HG02884 (cell line): Measurements from ENCODE around the gene MAP3K7CL.
"Not testable (repeated sequence)": the region's sequence is repeated elsewhere in the genome, so short reads cannot be mapped to it uniquely, and the experiment has no call there.

ENCODE experiments used
- ATAC-seq: cut with Tn5 transposase; IDR thresholded peaks from one replicate; pipeline ENCODE4 v1.9.1; 2021; ENCODE audit warnings: mild to moderate bottlenecking, moderate library complexity; ENCODE audit not compliant: unreplicated experiment

MAP3K7CL gene

GRCh38 chr21:29133241-29133640 is 2.8 kb downstream of the MAP3K7CL start:
- no peak for ATAC-seq

DNA sequence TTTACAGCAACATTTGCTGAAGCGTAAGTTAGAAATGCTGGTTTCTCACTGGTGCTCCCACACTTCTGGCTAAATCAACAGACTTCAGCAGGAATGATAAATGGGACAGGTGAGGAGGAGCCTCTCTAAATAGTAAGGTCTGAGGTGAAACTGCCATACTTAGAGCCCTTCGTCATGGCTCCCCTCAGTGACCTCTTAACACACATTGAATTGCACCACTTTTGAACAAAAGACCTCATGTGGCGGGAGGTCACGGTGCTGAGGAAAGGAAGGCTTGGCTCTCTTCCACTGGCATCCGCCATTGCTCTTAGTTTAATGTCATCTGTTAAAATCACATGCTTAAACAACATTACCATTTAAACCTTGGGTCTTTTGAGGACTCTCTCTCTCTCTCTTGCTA is 3.4 kb downstream of the MAP3K7CL start:
- ATAC-seq = no peak

GRCh38 chr21:29135481-29135880 is 5.0 kb downstream of the MAP3K7CL start:
- ATAC-seq = no peak

GRCh38 chr21:29136033-29136432 is 5.6 kb downstream of the MAP3K7CL start:
- no peak for ATAC-seq

DNA sequence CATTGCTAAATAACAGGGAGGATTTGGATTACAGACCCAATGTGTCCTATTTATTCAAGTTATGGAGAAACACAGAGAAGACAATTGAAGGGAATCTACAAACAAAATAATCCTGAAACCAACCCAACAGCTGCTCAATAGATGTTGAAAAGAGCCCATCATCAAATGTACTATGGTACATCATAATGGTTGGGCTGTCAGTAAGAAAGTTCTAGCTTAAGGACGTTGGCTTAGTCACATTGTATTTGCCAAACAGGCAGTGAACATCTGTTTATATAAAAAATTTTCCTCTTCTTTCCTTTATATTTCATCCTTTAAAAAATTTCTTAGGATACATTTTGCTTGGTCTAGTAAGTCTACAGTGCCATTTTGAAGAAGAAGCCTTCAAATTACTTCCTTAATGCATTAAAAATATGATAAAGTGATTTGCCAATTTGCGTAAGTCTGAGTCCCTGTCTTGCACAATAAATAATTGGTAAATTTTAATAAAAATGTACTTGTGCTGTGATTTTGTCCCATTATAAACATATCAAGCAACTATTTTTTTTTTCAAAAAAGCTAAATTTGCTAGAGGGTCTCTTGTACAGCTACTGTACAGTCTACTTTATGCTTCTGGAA is 14.4 kb downstream of the MAP3K7CL start:
- no peak for ATAC-seq

DNA sequence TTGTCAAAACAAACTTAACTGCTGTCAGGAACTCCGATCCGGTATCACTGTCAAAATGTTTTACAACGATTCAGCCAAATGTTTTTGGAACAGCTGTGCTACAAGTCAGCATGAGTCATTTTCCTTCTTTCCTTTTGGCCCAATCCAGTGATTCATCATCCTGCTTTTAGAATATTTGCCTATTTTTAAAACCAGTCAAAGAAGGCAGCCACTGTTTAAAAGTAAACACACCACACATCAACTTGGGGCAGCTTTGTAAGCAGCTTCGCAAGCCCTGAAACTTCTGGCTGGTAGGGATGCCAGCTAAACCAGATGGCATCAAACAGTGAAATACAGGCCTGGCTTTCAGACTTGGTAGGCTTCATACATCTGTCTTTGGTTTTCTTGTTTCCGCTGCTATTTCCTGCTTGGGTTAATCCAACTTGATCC is 14.9 kb downstream of the MAP3K7CL start:
- no peak for ATAC-seq

DNA sequence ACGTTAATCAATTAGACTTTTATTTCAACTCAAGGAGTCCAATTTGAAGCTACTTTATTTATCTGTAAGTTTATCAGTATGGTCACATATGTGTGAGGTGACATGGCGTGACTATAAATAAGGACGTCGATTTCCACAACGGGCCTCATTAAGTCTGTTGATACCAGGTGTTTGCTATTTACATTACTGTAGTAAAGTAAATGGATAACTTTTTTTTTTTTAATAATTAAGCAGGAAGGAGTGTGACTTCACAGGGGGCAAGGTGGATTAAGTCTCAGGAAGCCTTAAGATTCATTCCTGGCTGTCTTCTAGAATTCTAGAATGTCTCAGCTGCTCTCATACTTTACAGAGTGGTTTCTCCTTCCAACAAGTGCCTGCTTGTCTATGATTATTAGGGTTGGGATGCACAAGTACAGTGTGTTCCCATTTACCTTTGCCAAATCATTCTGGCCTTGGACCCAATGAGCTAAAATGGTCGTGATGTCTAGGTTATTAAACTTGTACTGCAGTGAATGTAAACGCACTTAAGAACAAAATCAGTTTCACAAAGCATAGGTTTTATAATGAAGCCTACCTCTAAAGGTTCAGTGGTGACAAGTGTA is 15.5 kb downstream of the MAP3K7CL start:
- no peak for ATAC-seq

GRCh38 chr21:29146726-29147125 is 16.3 kb downstream of the MAP3K7CL start:
- no peak for ATAC-seq

DNA sequence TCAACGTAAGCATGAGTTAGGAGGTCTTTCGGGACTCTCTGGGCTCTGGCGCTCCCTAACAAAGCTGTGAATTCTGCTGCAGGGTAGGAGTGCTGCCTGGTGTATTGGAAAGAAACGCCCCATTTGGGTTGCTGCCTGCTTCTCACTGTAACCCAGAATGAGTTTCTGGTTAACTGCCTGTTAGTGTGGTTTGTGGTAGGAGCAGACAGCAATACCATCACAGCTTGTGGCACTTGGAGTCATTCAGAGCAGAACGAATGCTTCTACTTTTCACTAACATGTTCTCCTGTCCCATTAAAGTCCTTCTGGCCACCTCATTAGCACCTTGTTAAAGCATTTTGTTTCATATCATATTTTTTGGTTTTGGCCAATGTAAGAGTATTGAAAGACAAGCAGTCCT is 18.1 kb downstream of the MAP3K7CL start:
- ATAC-seq = peak; percentile 44

DNA sequence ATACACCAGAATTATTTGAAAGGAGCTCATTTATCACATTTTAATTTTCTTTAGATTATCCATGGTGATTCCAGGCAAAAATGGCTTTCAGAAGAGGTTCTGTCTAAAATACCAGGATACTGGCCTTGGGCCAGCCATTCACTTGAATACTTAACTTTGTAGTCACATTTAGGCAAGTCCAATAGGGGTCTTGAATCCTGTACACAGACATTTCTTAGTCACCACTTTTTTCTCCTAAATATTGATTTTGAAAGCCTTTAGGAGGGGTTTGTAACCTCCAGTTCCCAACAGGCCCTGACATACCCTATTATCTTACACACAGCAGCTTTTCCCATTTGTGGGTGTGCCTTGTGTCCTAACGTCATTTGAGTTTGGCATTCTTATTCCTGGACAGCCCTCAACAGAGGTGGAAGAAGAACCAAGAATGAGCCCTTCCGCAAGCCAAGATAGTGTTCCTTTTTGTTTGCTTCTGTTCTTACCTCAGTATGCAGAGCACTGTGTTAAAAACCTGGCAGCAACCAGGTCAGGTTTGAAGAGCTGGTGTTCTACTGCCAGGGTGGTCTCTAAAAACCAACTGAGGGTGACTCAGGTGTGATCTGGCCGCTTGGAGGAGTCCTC is 19.5 kb downstream of the MAP3K7CL start:
- no peak for ATAC-seq

DNA sequence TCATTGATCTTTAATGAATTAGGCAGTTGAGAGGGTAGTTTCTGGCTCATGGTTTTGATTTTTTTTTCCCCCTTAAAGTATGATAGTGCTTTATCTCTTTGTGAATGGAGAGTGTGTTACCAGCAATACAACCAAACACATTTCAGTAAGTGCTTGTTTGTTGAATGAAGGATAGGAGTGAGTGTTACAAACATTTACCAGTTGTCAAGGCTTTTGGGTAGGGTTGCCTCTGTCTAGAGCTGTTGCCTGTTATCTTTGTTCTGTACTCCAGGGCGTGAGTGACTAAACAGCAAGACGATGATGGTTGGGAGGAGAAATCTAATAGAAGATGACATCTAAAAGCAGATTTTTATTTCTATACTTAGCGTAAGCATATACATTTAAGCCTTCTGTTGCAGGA is 21.5 kb downstream of the MAP3K7CL start:
- no peak for ATAC-seq

DNA sequence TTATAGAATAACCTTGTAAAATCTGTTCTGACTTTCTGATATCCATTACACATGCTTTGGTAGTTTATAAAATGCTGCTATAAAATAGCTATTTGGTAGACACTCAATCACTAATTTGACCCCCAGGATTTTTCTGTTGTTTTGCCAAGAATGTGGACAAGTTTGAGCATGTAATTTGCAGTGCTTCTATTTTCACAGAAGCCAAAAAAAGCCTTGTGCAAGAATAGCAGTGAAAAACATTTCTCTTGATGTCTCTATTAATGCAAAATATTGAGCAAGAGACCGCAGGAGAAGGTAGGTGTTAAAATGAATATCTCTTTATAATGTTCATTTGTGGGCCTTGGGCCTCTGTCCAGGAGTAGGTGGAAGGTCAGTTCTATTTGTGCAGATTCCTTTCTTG is 22.5 kb downstream of the MAP3K7CL start:
- ATAC-seq = no peak

DNA sequence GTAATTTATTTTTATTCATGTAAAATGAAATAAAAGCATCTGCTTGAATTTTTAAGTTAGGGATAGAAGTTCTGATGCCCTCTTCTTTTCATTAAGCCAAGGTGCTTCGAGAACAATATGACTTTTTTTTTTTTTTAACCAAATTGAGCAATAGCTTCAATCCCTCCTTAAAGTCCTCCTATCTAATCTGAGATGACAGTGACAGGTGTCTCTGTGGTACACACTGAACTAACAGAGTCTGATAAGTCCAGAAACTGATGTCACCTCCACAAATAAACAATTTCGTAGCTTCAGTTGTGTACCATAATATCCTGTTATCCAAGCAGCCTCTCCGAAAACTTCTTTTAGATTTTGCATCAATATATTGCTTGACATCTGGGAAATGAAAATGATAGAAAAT is 23.8 kb downstream of the MAP3K7CL start:
- ATAC-seq = no peak

GRCh38 chr21:29155118-29155932 is 24.9 kb downstream of the MAP3K7CL start:
- ATAC-seq = no peak

DNA sequence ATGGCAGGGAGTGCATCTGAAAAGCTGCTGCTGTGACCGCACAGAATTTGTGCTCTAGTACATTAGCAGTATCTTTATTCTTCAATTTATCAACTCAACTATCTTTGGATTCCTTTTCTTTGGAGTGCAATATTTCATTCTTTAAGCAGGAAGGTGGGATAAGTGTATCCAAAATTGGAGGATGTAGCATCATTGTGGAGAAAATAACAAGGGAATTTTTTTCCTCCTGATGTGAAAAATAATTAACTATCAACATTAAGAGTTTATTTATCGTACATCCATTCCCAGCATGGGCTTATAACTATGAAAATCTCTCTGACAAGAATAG is 25.5 kb downstream of the MAP3K7CL start:
- no peak for ATAC-seq

GRCh38 chr21:29157080-29157479 is 26.6 kb downstream of the MAP3K7CL start:
- ATAC-seq = no peak

- no peak for ATAC-seq
Observed at GRCh38 chr21:29159842-29160241, 29.4 kb downstream of the MAP3K7CL start.

DNA sequence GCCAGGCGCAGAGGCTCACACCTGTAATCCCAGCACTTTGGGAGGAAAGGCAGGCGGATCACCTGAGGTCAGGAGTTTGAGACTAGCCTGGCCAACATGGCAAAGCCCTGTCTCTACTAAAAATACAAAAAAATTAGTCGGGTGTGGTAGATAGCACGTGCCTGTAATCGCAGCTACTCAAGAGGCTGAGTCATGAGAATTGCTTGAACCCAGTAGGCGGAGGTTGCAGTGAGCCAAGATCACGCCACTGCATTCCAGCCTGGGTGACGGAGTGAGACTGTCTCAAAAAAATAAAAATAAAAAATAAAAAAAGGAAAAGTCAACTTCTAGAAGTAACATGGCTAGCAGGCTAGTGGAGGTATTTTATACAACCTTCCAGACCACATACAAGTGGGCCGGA is 32.4 kb downstream of the MAP3K7CL start:
- ATAC-seq = not testable (repeated sequence)

DNA sequence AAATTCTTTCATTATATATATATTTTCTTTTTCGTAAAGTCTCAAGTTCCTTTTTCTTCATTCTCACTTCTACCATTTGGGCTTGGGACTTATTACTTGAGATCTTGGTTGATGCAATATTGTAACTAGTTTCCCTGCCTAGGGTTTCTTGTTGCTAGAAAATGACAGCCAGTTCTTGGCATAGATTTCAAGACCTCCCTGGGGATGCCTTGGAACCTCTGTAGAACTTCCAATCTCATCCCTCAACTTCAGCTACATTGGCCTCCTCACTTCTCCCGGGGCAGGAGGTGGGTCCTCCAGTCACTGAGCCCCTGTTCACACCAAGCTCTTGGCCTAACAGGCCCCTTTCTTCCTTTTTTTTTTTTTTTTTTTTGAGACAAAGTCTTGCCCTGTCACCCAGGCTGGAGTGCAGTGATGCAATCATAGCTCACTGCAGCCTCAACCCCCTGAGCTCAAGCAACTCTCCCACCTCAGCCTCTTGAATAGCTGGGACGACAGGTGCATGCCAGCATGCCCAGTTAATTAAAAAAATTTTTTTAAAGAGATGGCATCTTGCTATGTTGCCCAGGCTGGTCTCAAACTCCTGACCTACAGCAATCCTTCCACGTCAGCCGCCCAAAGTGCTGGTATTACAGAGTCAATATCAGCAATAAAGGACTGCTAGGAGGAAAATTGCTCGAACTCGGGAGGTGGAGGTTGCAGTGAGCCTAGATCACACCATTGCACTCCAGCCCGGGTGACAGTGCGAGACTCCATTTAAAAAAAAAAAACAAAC is 33.1 kb downstream of the MAP3K7CL start:
- no peak for ATAC-seq

- ATAC-seq = no peak
Observed at GRCh38 chr21:29164323-29164942, 34.0 kb downstream of the MAP3K7CL start.

GRCh38 chr21:29166323-29166722 is 35.9 kb downstream of the MAP3K7CL start:
- ATAC-seq = no peak
